Measurements from ENCODE around the gene NEGR1.

Gene NEGR1

DNA sequence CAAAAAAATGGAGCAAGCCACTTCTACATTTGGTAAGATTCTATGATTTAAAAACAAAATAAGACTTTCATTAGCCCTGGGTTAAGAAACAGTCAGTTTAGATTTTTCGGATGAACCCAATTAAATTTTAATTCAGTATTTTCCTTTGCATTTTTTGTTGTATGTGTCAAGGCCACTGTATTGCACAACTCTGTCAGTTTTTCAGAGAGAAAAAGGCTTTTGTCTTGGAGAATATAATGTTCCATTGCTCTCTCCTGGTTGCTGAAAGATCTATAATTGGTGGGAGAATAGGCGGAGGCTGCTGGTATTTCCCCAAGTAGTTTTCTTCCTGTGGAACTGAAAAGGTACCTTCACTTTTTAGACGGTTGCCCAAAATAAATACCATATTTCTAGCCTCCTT lies 84.6 kb downstream of the NEGR1 start:
- H3K4me3 Mint-ChIP-seq: no peak overlapping the region
- no peaks in the 10 kb centered on the region for H3K9me3 Mint-ChIP-seq
- CTCF ChIA-PET: no interaction called here
- no peak for DNase-seq
- no peaks in the 10 kb centered on the region for H3K36me3 Mint-ChIP-seq
- H3K27ac Mint-ChIP-seq: no peak overlapping the region
- no peaks in the 10 kb centered on the region for H3K27me3 Mint-ChIP-seq
- H3K4me1 Mint-ChIP-seq: no peaks in the 10 kb centered on the region

DNA sequence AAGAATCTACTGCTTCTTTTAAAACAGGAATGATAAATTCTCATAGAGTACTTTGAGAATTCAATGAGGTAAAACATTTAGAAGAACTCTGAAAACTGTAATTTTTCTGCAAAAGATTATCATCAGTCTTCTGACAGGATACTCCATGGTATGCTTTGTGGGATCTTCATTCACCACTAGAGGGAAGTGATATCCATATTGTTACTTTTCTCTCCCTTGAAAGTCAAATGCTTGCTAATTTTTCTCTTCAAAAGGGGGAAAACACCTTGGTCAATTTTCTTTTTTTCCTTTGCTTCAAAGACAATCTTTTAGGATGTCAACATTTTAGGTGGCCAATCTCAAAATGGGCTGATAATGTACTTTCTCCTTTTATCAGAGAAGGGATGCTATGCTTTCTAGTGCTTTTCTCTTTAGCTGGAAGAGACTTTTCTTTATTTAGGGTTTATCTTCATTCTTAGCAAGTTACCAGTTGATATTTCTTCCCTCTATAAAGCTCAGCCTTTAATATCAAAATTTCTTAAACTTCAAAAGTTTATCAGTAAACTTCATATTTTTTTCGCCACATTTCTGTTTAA lies 95.5 kb downstream of the NEGR1 start:
- Mint-ChIP-seq H3K4me3 (no peak overlapping the region), H3K36me3 (no peaks in the 10 kb centered on the region), H3K4me1 (no peaks in the 10 kb centered on the region), H3K27ac (no peak overlapping the region), H3K27me3 (no peaks in the 10 kb centered on the region), H3K9me3 (no peaks in the 10 kb centered on the region)
- no peak for DNase-seq
- CTCF ChIA-PET: no interaction called here

DNA sequence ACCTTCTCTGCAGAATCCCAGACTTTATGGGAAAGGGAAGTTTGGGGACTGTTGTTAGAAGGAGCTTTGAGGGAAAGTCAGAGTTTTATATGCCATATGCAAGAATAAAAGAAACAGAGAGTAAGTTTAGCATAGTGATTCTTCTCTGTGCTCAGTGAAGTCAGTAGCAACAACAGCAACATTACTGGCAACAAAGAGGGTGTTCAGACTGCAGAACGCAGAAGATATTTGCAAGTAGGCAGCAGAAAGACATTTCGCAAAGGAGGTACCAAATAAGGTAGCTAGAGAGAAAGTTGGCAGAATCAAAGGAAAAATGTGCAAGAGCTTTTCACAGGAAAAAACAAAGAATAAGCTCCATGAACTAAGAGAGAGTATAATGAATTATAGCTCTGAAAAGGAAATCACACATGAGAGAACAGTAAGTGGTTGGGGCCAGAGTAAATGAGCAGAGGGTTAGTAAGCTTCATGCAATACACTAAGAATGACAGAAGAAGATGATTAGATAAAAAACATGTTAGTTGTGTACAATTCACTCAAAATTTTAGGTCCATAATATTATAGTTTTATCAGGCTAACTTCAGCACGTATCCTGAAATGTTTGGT lies 98.1 kb downstream of the NEGR1 start:
- CTCF ChIA-PET: no interaction called here
- DNase-seq: no peak
- Mint-ChIP-seq H3K9me3 (no peaks in the 10 kb centered on the region), H3K4me3 (no peak overlapping the region), H3K4me1 (no peaks in the 10 kb centered on the region), H3K27me3 (no peaks in the 10 kb centered on the region), H3K27ac (no peak overlapping the region), H3K36me3 (no peaks in the 10 kb centered on the region)

DNA sequence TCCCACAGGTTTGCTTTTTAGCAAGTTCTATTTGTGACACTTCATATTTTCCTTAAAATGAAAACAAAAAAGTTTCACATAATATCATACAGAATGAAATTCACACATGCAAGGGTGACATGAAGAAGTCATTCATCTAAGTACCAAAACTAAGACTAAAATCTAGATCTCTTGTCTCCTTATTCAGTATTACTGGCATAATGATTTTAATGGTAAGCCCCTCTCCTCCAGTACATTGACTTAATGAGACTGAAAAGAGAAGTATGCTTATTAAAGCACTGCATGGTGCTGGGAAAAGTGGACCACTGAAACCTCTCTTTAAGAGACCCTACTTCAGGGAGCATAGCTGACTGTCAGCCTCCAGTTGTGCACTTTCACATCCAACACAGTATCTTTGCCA lies 99.5 kb downstream of the NEGR1 start:
- Mint-ChIP-seq H3K4me3 (no peak overlapping the region), H3K4me1 (no peaks in the 10 kb centered on the region), H3K36me3 (no peaks in the 10 kb centered on the region), H3K9me3 (no peaks in the 10 kb centered on the region), H3K27me3 (no peaks in the 10 kb centered on the region), H3K27ac (no peak overlapping the region)
- no peak for DNase-seq
- CTCF ChIA-PET: no interaction called here

DNA sequence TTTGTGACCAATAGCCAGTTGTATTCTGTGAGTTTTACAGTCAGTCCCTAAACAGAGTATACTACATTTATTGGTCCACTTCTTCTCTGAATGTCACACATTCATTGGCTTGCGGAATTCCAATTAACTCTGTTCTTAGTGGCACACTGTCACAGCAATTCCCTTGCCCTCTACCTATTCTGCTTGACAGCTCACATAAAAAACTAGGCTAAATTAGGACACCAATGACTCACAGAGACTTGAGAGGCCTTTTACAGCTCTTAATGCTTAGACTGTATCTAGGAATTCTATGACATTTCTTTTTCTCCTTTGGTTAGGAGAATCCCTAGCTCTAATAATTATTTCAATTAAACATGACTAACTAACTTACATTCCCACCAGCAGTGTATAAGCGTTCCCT lies 104.1 kb downstream of the NEGR1 start:
- H3K4me3 Mint-ChIP-seq: no peak overlapping the region

DNA sequence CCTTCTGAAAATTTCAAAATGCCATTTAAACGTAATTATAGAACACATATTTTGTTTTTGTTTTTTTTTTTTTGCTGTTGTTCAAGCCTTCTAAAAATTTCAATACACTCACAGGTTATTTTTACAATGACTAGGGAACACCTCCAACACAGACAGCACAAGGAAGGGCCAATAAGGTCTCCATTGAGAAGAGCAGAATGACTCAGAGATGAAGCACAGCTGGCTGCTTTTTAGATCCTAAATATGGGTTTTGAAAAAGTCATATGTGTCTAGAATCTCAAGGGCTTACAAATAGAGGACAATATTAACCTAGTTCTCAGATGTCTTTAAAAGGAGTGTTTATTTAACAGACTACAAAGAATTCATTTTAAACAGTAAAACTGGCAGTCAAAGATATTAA lies 104.6 kb downstream of the NEGR1 start:
- DNase-seq: no peak
- H3K36me3 Mint-ChIP-seq: no peaks in the 10 kb centered on the region
- CTCF ChIA-PET: no interaction called here
- no peaks in the 10 kb centered on the region for H3K27me3 Mint-ChIP-seq
- no peak overlapping the region for H3K27ac Mint-ChIP-seq
- no peak overlapping the region for H3K4me3 Mint-ChIP-seq
- no peaks in the 10 kb centered on the region for H3K4me1 Mint-ChIP-seq
- no peaks in the 10 kb centered on the region for H3K9me3 Mint-ChIP-seq

More for the DNA sequence above, 104.1 kb downstream of the NEGR1 start:
- H3K9me3 Mint-ChIP-seq: no peaks in the 10 kb centered on the region
- no peak for DNase-seq
- CTCF ChIA-PET: no interaction called here
- no peak overlapping the region for H3K27ac Mint-ChIP-seq
- H3K27me3 Mint-ChIP-seq: no peaks in the 10 kb centered on the region
- no peaks in the 10 kb centered on the region for H3K4me1 Mint-ChIP-seq
- H3K36me3 Mint-ChIP-seq: no peaks in the 10 kb centered on the region

DNA sequence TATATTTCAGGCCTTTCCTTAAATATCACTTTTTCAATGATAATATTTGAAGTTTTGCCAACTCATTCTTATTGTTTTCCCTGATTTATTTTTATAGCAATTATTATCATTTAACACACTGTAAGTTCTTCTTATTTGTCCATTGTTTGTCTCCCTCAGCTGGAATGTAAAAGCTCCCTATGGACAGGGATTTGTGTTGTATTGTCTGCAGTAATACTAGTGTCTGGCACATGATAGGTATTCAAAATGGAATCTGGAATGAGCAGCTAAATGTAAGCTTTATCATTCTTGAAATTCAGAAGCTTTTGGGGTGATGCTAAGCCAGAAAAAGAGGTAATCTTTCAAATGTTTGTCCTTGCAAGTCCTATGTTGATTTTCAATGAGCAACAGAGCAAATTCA lies 112.1 kb downstream of the NEGR1 start:
- no peaks in the 10 kb centered on the region for H3K9me3 Mint-ChIP-seq
- CTCF ChIA-PET: no interaction called here
- no peak overlapping the region for H3K4me3 Mint-ChIP-seq
- H3K36me3 Mint-ChIP-seq: no peaks in the 10 kb centered on the region
- H3K4me1 Mint-ChIP-seq: no peaks in the 10 kb centered on the region
- DNase-seq: no peak
- no peaks in the 10 kb centered on the region for H3K27me3 Mint-ChIP-seq
- H3K27ac Mint-ChIP-seq: no peak overlapping the region

DNA sequence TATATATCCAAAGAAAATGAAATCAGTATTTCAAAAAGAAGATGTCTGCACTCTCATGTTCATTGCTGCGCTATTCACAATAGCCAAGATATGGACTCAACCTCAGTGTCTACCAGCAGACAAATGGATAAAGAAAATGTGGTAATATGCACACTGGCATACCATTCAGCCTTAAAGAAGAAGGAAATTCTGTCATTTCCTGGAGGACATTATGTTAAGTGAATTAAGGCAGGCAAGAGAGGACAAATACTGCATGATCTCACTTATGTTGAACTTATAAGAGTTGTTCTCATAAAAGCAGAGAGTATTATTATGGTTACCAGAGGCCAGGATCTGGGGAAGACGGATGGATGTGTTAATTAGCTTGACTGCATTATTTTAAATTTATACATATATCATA lies 115.9 kb downstream of the NEGR1 start:
- H3K36me3 Mint-ChIP-seq: no peaks in the 10 kb centered on the region
- H3K27ac Mint-ChIP-seq: no peak overlapping the region
- no peaks in the 10 kb centered on the region for H3K9me3 Mint-ChIP-seq
- no peaks in the 10 kb centered on the region for H3K4me1 Mint-ChIP-seq
- CTCF ChIA-PET: no interaction called here
- no peaks in the 10 kb centered on the region for H3K27me3 Mint-ChIP-seq
- no peak overlapping the region for H3K4me3 Mint-ChIP-seq
- no peak for DNase-seq

DNA sequence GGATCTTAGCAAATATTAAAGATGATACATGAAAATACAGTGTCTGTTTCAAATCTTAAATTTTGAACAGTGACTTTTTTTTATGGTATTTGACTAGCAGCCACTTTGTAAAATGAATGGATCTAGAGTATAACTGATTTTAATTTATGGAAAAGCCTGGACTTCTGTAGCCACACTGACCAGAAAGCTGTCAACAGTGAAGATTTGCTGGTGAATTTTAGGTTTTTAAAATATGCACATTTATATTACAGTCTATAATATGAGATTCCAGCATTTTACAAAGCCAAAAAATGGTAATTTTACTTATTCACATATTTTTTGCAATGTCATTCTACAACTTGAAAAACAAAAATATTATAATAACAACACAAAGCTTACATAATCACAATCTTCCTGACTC lies 131.8 kb downstream of the NEGR1 start:
- no peaks in the 10 kb centered on the region for H3K36me3 Mint-ChIP-seq
- DNase-seq: no peak
- H3K27me3 Mint-ChIP-seq: no peaks in the 10 kb centered on the region
- H3K4me3 Mint-ChIP-seq: no peak overlapping the region
- no peaks in the 10 kb centered on the region for H3K9me3 Mint-ChIP-seq
- CTCF ChIA-PET: no interaction called here
- no peaks in the 10 kb centered on the region for H3K4me1 Mint-ChIP-seq
- no peak overlapping the region for H3K27ac Mint-ChIP-seq

DNA sequence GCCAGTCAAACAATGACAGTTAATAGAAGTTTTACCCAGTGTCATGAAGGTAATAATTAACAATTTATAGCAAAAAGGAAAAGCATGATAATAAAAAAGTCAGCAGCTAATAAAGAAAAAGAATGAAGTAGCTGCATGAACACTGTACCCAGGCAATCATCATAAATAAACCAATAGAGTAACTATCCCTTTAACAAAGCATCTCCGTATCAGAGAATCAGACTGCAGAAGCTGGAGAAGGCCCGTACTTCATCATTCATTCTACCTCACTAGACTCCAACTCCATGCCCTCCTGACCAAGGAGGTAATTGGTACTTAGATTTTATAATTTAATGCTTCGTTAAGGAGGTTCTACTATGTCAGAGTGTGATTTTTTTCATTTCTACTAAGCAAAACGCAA lies 140.5 kb downstream of the NEGR1 start:
- H3K9me3 Mint-ChIP-seq: no peaks in the 10 kb centered on the region
- H3K27ac Mint-ChIP-seq: no peak overlapping the region
- no peaks in the 10 kb centered on the region for H3K4me1 Mint-ChIP-seq
- H3K27me3 Mint-ChIP-seq: no peaks in the 10 kb centered on the region
- CTCF ChIA-PET: no interaction called here
- DNase-seq: no peak
- no peaks in the 10 kb centered on the region for H3K36me3 Mint-ChIP-seq
- no peak overlapping the region for H3K4me3 Mint-ChIP-seq

DNA sequence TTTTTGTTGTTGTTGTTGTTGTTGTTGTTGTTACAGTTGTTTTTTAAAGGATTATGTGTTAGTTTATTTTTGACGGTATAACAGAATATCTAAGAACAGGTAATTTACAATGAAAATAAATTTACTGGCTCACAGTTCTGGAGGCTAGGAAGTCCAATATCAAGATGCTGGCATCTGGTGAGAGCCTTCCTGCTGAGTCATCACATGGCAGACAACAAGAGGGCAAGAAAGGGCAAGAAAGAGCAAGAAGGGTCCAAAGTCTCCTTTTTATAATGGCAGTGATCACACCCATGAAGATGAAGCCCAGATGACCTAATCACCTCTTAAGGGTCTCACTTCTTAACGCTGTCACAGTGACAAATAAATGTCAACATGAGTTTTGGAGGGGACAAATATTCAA lies 142.1 kb downstream of the NEGR1 start:
- Mint-ChIP-seq H3K4me1 (no peaks in the 10 kb centered on the region), H3K9me3 (peaks cover 2% of the 10 kb centered on the region), H3K4me3 (no peak overlapping the region), H3K27ac (no peak overlapping the region), H3K36me3 (no peaks in the 10 kb centered on the region), H3K27me3 (no peaks in the 10 kb centered on the region)
- CTCF ChIA-PET: no interaction called here
- no peak for DNase-seq

DNA sequence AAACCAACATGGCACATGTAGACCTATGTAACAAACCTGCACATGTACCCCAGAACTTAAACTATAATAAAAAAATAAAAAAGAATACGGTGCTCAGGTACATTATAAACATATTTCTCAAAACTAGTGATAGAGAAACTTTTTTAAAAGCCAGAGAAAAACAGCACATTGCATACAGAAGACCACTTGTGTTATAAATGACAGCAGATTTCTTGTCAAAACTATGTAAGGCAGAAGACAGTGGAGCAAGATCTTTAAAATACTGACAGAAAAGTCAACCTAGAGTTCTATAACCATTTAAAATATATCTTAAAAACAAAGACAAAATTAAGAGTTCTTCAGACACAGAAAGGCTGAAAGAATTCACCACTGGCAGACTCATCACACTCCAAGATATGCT lies 144.7 kb downstream of the NEGR1 start:
- peaks cover 2% of the 10 kb centered on the region for H3K9me3 Mint-ChIP-seq
- no peaks in the 10 kb centered on the region for H3K4me1 Mint-ChIP-seq
- CTCF ChIA-PET: no interaction called here
- H3K4me3 Mint-ChIP-seq: no peak overlapping the region
- no peak for DNase-seq
- H3K27ac Mint-ChIP-seq: no peak overlapping the region
- no peaks in the 10 kb centered on the region for H3K27me3 Mint-ChIP-seq
- no peaks in the 10 kb centered on the region for H3K36me3 Mint-ChIP-seq

DNA sequence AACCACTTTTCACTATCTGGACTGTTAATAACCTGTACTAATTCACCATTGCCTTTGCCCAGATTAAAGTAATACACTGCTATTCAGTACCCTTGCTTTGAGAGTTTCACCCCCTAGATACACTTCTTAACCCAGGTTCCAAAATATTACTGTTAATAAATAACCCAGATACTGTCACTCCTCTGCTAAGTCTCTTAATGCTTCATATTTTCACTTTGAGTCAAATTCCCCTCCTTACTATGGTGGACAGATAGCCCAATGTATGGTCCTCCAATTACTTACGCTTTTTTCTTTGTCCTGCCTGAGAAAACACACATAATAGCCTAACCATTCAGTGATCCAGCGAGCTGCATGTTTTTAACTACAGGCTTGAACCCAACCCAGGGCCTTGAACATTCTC lies 152.5 kb downstream of the NEGR1 start:
- CTCF ChIA-PET: no interaction called here
- Mint-ChIP-seq H3K36me3 (no peaks in the 10 kb centered on the region), H3K4me3 (no peak overlapping the region), H3K27me3 (no peaks in the 10 kb centered on the region), H3K27ac (no peak overlapping the region), H3K9me3 (no peaks in the 10 kb centered on the region), H3K4me1 (no peaks in the 10 kb centered on the region)
- no peak for DNase-seq

DNA sequence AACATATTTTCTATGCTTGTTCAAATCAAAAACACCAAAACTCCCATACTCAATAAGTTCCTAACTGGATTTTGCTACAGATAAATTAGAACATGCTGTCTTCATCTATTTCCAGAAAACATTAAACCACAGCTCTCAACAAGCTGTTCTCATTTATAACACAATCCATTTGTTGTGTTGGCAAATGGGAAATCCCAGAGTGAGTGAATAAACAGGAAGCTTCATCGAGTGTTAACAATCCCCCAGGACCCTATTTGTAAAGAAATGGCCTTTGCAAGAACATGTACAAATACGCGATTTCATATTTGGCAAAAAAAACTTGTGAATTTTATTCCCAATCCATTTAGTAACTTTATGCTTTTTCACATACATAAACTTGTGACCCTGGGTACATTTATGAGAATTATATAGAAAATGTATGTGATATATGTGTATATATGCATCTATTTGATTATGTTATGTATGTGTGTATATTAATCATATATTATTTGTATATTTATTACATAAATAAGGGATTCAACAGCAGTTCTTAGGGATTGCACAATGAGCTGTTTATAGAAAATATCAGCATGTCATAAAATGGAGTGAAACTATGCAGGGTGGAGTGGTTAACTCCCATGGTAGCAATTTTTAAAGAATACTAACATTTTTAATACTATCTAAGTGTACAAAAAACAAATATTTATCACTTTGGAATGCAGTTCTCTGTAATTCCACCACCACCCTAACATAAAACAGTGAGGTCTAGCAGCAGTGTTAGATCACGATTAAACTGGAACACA lies 160.0 kb downstream of the NEGR1 start:
- Mint-ChIP-seq H3K4me1 (no peaks in the 10 kb centered on the region), H3K27me3 (no peaks in the 10 kb centered on the region), H3K4me3 (no peak overlapping the region), H3K9me3 (no peaks in the 10 kb centered on the region), H3K27ac (no peak overlapping the region), H3K36me3 (no peaks in the 10 kb centered on the region)
- no peak for DNase-seq
- CTCF ChIA-PET: no interaction called here

DNA sequence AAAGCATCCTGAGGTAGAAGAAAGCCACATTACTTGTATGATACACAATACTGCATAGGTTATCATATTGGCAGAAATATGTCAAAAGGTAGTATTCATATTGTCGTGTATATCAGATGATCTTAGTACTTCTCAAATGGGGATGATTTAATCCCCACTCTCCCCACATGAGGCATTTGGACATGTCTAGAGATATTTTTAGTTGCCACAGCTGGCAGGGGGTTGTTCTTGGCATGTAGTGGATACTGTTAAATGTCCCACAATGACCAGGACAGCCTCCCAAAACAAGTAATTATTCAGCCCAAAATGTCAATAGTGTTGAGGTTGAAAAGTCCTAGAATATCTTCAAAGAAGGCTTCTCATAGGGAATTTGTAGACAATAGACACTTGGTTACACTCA lies 162.8 kb downstream of the NEGR1 start:
- Mint-ChIP-seq H3K27ac (no peak overlapping the region), H3K4me3 (no peak overlapping the region), H3K9me3 (no peaks in the 10 kb centered on the region), H3K27me3 (no peaks in the 10 kb centered on the region), H3K4me1 (no peaks in the 10 kb centered on the region), H3K36me3 (no peaks in the 10 kb centered on the region)
- CTCF ChIA-PET: no interaction called here
- DNase-seq: no peak

Measured in activated naive CD4-positive, alpha-beta T cell treated with anti-CD3 and anti-CD28 coated beads, Interleukin-2, amount 10 ng/mL, durations not matched to agents 7 days and 5 days (primary cell).